Amygdala (tissue), 56 donors: ENCODE measurements around the gene RBMS3.

Experiments used
- DNase-seq, 56 donors: peaks; one replicate each; lab custom pipeline; 2025; lab: John Stamatoyannopoulos, UW

RBMS3 gene

GRCh38 chr3:29597376-29598008 lies 316.6 kb downstream of the RBMS3 start:
- no peak for DNase-seq

GRCh38 chr3:29601861-29602585 lies 321.2 kb downstream of the RBMS3 start:
- DNase-seq: no peak

- DNase-seq: no peak
These were observed 325.0 kb downstream of the RBMS3 start for GRCh38 chr3:29605845-29606244.

GRCh38 chr3:29606416-29606815 lies 325.5 kb downstream of the RBMS3 start:
- no peak for DNase-seq

- no peak for DNase-seq
These were observed 327.8 kb downstream of the RBMS3 start for GRCh38 chr3:29608414-29609327.

- DNase-seq: no peak
These were observed 328.5 kb downstream of the RBMS3 start for GRCh38 chr3:29609328-29609811.

GRCh38 chr3:29610781-29611180 lies 329.9 kb downstream of the RBMS3 start:
- no peak for DNase-seq

GRCh38 chr3:29611252-29611651 lies 330.4 kb downstream of the RBMS3 start:
- no peak for DNase-seq

GRCh38 chr3:29612536-29612935 lies 331.7 kb downstream of the RBMS3 start:
- DNase-seq: no peak

GRCh38 chr3:29614954-29615353 lies 334.1 kb downstream of the RBMS3 start:
- DNase-seq: no peak

GRCh38 chr3:29618395-29619282 lies 337.8 kb downstream of the RBMS3 start:
- DNase-seq: peak in 2 of 56 donors; percentile 0 to 5

GRCh38 chr3:29619676-29620075 lies 338.8 kb downstream of the RBMS3 start:
- no peak for DNase-seq

GRCh38 chr3:29627136-29628117 lies 346.6 kb downstream of the RBMS3 start:
- no peak for DNase-seq

GRCh38 chr3:29628795-29629194 lies 347.9 kb downstream of the RBMS3 start:
- DNase-seq: no peak

GRCh38 chr3:29635888-29636287 lies 355.0 kb downstream of the RBMS3 start:
- DNase-seq: no peak

GRCh38 chr3:29637068-29637467 lies 356.2 kb downstream of the RBMS3 start:
- no peak for DNase-seq

GRCh38 chr3:29639578-29640290 lies 358.9 kb downstream of the RBMS3 start:
- DNase-seq: no peak

GRCh38 chr3:29642393-29643033 lies 361.6 kb downstream of the RBMS3 start:
- no peak for DNase-seq
